Liver (tissue), 3 donors: ENCODE measurements around the gene KRT23.

Experiments
- EGR1 ChIP-seq, 2 donors: IDR thresholded peaks; 2 replicates each; pipeline ENCODE4 v1.6.1; 2016 to 2018; ENCODE audit warnings: antibody characterized with exemption in 2 of 2, low read depth in 2 of 2
- FOXA1 ChIP-seq: IDR thresholded peaks from 2 replicates; pipeline ENCODE4 v1.6.1; 2016; ENCODE audit warnings: antibody characterized with exemption
- YY1 ChIP-seq: IDR thresholded peaks from 2 replicates; pipeline ENCODE4 v1.6.1; 2016; ENCODE audit warnings: antibody characterized with exemption, mild to moderate bottlenecking
- TF ChIP-seq, protein P1 (sequence below): fragments of 150-350 bp; IDR thresholded peaks from 2 replicates; pipeline ENCODE4 v1.5.1; 2017; ENCODE audit warnings: improper control_type of control experiment, low read depth, low read length; ENCODE audit not compliant: missing input control
- TF ChIP-seq, protein P2 (sequence below): IDR thresholded peaks from 2 replicates; pipeline ENCODE4 v1.6.1; 2016; ENCODE audit warnings: antibody characterized with exemption
- donor health status: healthy.
- donor health status: healthy.

DNA sequence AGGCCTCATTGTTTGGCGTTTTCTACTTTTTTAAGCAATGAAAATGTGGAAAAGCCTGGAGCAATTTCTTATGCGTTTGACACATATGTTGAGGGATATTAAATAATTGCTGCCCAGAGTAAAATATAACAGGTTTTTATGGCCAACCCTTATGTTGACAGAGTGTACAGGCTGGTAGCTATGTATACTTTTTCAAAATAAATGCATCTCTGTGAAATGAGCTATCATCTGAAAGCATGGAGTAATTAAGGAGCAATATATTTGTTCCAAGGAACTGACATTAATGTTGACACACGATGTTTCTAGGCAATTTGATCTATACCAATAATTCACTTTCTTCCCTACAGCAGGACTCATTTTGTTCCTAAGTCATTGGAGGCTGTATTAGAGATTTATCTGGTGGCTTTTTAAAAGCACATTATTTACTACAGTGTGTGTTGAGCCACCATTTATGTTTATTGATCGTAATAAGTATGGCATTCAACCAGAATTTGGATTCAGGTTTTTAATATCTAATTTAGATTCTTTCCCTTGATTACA is 40.5 kb downstream of the KRT23 start:
- TF ChIP-seq, protein P1, sequence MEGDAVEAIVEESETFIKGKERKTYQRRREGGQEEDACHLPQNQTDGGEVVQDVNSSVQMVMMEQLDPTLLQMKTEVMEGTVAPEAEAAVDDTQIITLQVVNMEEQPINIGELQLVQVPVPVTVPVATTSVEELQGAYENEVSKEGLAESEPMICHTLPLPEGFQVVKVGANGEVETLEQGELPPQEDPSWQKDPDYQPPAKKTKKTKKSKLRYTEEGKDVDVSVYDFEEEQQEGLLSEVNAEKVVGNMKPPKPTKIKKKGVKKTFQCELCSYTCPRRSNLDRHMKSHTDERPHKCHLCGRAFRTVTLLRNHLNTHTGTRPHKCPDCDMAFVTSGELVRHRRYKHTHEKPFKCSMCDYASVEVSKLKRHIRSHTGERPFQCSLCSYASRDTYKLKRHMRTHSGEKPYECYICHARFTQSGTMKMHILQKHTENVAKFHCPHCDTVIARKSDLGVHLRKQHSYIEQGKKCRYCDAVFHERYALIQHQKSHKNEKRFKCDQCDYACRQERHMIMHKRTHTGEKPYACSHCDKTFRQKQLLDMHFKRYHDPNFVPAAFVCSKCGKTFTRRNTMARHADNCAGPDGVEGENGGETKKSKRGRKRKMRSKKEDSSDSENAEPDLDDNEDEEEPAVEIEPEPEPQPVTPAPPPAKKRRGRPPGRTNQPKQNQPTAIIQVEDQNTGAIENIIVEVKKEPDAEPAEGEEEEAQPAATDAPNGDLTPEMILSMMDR: no peak
- TF ChIP-seq FOXA1: no peak
- no peak for TF ChIP-seq EGR1 (IDR thresholded peaks at IDR 0.05; ENCODE audit: low read depth in 2 of 2)
- no peak for TF ChIP-seq YY1
- TF ChIP-seq, protein P2, sequence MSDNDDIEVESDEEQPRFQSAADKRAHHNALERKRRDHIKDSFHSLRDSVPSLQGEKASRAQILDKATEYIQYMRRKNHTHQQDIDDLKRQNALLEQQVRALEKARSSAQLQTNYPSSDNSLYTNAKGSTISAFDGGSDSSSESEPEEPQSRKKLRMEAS: no peak
